ENCODE data around the gene SMPD4. TPM values are rescaled to one million over a fixed set of nuclear protein-coding genes. Genes with fewer than 3 reads are reported as not detected.
"Not testable (repeated sequence)": the region's sequence is repeated elsewhere in the genome, so short reads cannot be mapped to it uniquely, and the experiment has no call there.

SMPD4 gene
- total and polyA plus RNA-seq, 4 donors: 27.3 to 46.4 (median 28.6) TPM

- TF ChIP-seq CTCF (IDR thresholded peaks at IDR 0.05; ENCODE audit: control extremely low read depth, extremely low read depth): no peak
- WGBS, 2 donors: 97% methylated on average over 9 of the region's 9 CpGs
- Histone ChIP-seq H3K9ac (ENCODE audit: insufficient read depth in 1 of 2, low read length in 2 of 2) (no peak overlapping the region), H3K27me3 (ENCODE audit: control insufficient read depth in 3 of 3, insufficient read depth in 3 of 3, low read length in 2 of 3) (no peaks in the 10 kb centered on the region), H3K4me3 (no peak overlapping the region), H3K4me1 (ENCODE audit: control insufficient read depth in 5 of 5, insufficient read depth in 5 of 5, low read length in 5 of 5) (no peaks in the 10 kb centered on the region), H3K27ac (ENCODE audit: low read depth in 1 of 2, low read length in 1 of 2) (no peak overlapping the region), H3K9me3 (ENCODE audit: control insufficient read depth in 4 of 4, insufficient read depth in 3 of 4, low read length in 3 of 4) (no peaks in the 10 kb centered on the region), H3K36me3 (ENCODE audit: control insufficient read depth in 4 of 4, insufficient read depth in 4 of 4, low read length in 4 of 4) (peaks cover 1 to 44% (median 6%) of the 10 kb centered on the region in 4 donors)
- DNase-seq (no peak), ATAC-seq (ENCODE audit: insufficient read depth, low FRiP score) (no peak)
Measured at GRCh38 chr2:130158631-130159030, 22.8 kb downstream of the SMPD4 start.

GRCh38 chr2:130157825-130158514, 23.4 kb downstream of the SMPD4 start:
- not testable (repeated sequence) for H3K27me3 ChIP-seq (ENCODE audit: control insufficient read depth in 3 of 3, insufficient read depth in 3 of 3, low read length in 2 of 3); H3K4me3 ChIP-seq; H3K9ac ChIP-seq (ENCODE audit: insufficient read depth in 1 of 2, low read length in 2 of 2); DNase-seq; H3K9me3 ChIP-seq (ENCODE audit: control insufficient read depth in 4 of 4, insufficient read depth in 3 of 4, low read length in 3 of 4); H3K27ac ChIP-seq (ENCODE audit: low read depth in 1 of 2, low read length in 1 of 2); H3K4me1 ChIP-seq (ENCODE audit: control insufficient read depth in 5 of 5, insufficient read depth in 5 of 5, low read length in 5 of 5); ATAC-seq (ENCODE audit: insufficient read depth, low FRiP score)
- peaks cover 0 to 44% (median 6%) of the 10 kb centered on the region in 4 donors for H3K36me3 ChIP-seq (ENCODE audit: control insufficient read depth in 4 of 4, insufficient read depth in 4 of 4, low read length in 4 of 4)
- 58 to 73% methylated on average over 13 of the region's 13 CpGs for WGBS, 2 donors

DNA sequence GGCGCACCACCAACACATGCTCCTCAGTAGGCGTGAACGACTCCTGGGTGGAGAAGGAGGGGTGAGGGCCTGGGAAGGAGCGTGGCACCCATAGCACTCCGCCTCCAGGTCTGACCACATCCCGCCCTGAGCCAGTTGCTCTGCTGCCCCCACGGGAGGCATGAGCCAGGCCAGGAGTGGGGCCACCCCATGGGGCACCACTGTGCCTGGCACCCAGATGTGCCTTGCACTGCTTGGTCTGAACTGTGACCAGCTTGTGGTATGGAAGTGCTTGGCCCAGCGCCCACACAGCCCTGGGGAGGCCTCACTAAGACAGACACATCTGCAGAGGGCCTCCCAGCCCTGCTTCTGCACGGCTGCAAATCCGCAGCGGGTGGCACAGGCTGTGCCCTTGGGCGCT, 24.0 kb downstream of the SMPD4 start:
- not testable (repeated sequence) for H3K27me3 ChIP-seq (ENCODE audit: control insufficient read depth in 3 of 3, insufficient read depth in 3 of 3, low read length in 2 of 3); DNase-seq; H3K27ac ChIP-seq (ENCODE audit: low read depth in 1 of 2, low read length in 1 of 2); H3K9ac ChIP-seq (ENCODE audit: insufficient read depth in 1 of 2, low read length in 2 of 2); H3K9me3 ChIP-seq (ENCODE audit: control insufficient read depth in 4 of 4, insufficient read depth in 3 of 4, low read length in 3 of 4); H3K4me3 ChIP-seq; ATAC-seq (ENCODE audit: insufficient read depth, low FRiP score); H3K4me1 ChIP-seq (ENCODE audit: control insufficient read depth in 5 of 5, insufficient read depth in 5 of 5, low read length in 5 of 5)
- 81 to 83% methylated on average over 9 to 11 of the region's 12 CpGs for WGBS, 2 donors
- peaks cover 0 to 46% (median 3%) of the 10 kb centered on the region in 4 donors for H3K36me3 ChIP-seq (ENCODE audit: control insufficient read depth in 4 of 4, insufficient read depth in 4 of 4, low read length in 4 of 4)

GRCh38 chr2:130156624-130157004, 24.8 kb downstream of the SMPD4 start:
- Histone ChIP-seq H3K9ac (ENCODE audit: insufficient read depth in 1 of 2, low read length in 2 of 2) (no peak overlapping the region), H3K27ac (ENCODE audit: low read depth in 1 of 2, low read length in 1 of 2) (no peak overlapping the region), H3K36me3 (ENCODE audit: control insufficient read depth in 4 of 4, insufficient read depth in 4 of 4, low read length in 4 of 4) (peaks cover 0 to 51% (median 3%) of the 10 kb centered on the region in 4 donors), H3K4me3 (no peak overlapping the region), H3K27me3 (ENCODE audit: control insufficient read depth in 3 of 3, insufficient read depth in 3 of 3, low read length in 2 of 3) (no peaks in the 10 kb centered on the region), H3K9me3 (ENCODE audit: control insufficient read depth in 4 of 4, insufficient read depth in 3 of 4, low read length in 3 of 4) (no peaks in the 10 kb centered on the region), H3K4me1 (ENCODE audit: control insufficient read depth in 5 of 5, insufficient read depth in 5 of 5, low read length in 5 of 5) (no peaks in the 10 kb centered on the region)
- ATAC-seq (ENCODE audit: insufficient read depth, low FRiP score) (no peak), DNase-seq (no peak)
- 90 to 96% methylated on average over 9 of the region's 9 CpGs for WGBS, 2 donors
- no peak for TF ChIP-seq CTCF (IDR thresholded peaks at IDR 0.05; ENCODE audit: control extremely low read depth, extremely low read depth)

GRCh38 chr2:130155956-130156623, 25.3 kb downstream of the SMPD4 start:
- H3K27me3 ChIP-seq (ENCODE audit: control insufficient read depth in 3 of 3, insufficient read depth in 3 of 3, low read length in 2 of 3); H3K4me3 ChIP-seq; H3K9ac ChIP-seq (ENCODE audit: insufficient read depth in 1 of 2, low read length in 2 of 2); H3K27ac ChIP-seq (ENCODE audit: low read depth in 1 of 2, low read length in 1 of 2); H3K9me3 ChIP-seq (ENCODE audit: control insufficient read depth in 4 of 4, insufficient read depth in 3 of 4, low read length in 3 of 4); H3K4me1 ChIP-seq (ENCODE audit: control insufficient read depth in 5 of 5, insufficient read depth in 5 of 5, low read length in 5 of 5): not testable (repeated sequence)
- ATAC-seq (ENCODE audit: insufficient read depth, low FRiP score): peak; percentile 76
- DNase-seq: peak; percentile 53 to 74 (median 74)
- H3K36me3 ChIP-seq (ENCODE audit: control insufficient read depth in 4 of 4, insufficient read depth in 4 of 4, low read length in 4 of 4): peaks cover 0 to 52% (median 3%) of the 10 kb centered on the region in 4 donors
- 65 to 69% methylated on average over 14 to 16 of the region's 16 CpGs for WGBS, 2 donors
